ENCODE measurements around the gene MYRFL.

Gene MYRFL

GRCh38 chr12:70002912-70003255, 177.9 kb downstream of the MYRFL start:
- no peak overlapping the region for H3K4me3 ChIP-seq (ENCODE audit: low read depth, low read length)
- TF ChIP-seq, protein P1, sequence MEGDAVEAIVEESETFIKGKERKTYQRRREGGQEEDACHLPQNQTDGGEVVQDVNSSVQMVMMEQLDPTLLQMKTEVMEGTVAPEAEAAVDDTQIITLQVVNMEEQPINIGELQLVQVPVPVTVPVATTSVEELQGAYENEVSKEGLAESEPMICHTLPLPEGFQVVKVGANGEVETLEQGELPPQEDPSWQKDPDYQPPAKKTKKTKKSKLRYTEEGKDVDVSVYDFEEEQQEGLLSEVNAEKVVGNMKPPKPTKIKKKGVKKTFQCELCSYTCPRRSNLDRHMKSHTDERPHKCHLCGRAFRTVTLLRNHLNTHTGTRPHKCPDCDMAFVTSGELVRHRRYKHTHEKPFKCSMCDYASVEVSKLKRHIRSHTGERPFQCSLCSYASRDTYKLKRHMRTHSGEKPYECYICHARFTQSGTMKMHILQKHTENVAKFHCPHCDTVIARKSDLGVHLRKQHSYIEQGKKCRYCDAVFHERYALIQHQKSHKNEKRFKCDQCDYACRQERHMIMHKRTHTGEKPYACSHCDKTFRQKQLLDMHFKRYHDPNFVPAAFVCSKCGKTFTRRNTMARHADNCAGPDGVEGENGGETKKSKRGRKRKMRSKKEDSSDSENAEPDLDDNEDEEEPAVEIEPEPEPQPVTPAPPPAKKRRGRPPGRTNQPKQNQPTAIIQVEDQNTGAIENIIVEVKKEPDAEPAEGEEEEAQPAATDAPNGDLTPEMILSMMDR (IDR thresholded peaks at IDR 0.05; ENCODE audit: low read depth, low read length), result no peak

DNA sequence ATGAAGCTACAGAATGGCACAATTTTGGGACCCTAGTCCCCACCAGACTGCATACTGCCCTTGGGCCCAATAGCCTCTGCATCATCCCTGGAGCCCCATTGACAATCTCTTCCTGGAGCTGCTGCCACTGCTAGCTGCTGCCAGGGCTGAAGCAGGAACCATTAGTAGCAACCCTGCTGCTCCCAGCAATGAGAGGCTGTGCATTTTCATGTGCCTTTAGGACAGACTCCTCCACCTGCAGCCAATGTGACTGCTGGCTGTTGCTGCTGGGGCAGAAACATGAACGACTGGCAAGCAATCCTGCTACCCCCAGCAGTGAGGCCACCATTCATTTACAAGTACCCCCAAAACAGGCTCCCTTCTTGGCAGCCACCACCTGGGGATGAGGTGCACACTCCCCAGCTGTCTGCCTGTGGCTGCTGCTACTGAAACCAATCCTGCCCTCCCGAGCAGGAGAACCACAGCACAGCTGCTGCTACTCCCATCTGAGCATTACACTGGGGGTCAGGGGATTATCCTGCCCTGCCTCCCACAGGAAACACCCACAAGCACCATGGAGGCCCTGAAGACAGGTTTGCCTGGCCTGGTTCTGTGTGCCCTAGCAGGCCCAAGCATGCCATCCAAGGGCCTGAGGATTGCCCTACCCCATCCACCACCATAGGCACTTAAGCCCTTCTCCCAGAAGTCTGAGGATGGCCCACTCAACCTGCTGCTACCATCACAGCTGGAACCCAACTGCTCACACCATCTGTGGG, 181.0 kb downstream of the MYRFL start:
- H3K4me3 ChIP-seq (ENCODE audit: low read depth, low read length), result no peak overlapping the region
- TF ChIP-seq, protein P1 (IDR thresholded peaks at IDR 0.05; ENCODE audit: low read depth, low read length), result no peak

- TF ChIP-seq, protein P1 (IDR thresholded peaks at IDR 0.05; ENCODE audit: low read depth, low read length), result no peak
- H3K4me3 ChIP-seq (ENCODE audit: low read depth, low read length), result no peak overlapping the region
Measured at GRCh38 chr12:70006619-70006973, 181.6 kb downstream of the MYRFL start.

GRCh38 chr12:70007687-70008086, 182.7 kb downstream of the MYRFL start:
- H3K4me3 ChIP-seq (ENCODE audit: low read depth, low read length), result no peak overlapping the region
- TF ChIP-seq, protein P1 (IDR thresholded peaks at IDR 0.05; ENCODE audit: low read depth, low read length), result no peak
